Measurements from ENCODE around the gene RASEF. TPM values are rescaled to one million over a fixed set of nuclear protein-coding genes. Genes with fewer than 3 reads are reported as not detected.
"Not testable (repeated sequence)": the region's sequence is repeated elsewhere in the genome, so short reads cannot be mapped to it uniquely, and the experiment has no call there.

RASEF gene
- total RNA-seq, 4 donors from 2014 or later = 9.9 to 73.6 (median 29.4) TPM

DNA sequence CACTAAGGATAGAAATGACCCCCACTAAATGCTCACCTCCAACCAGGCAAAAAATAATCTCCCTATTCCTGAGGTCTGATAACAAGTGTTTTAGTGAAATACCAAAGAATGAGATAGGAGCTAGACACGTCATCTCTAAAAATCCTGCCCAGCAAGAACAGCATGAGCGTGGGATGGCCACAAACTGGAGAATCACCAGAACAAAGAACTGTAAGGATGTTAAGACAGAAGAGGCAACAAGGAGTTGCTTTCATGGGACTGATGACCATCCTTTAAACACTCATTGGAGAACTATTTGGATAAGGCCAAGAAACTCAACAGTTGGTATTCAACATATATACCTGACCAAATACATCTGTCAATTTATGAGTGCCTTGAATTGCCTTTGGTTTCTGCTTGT, 113.7 kb downstream of the RASEF start:
- TF ChIP-seq, protein P1, sequence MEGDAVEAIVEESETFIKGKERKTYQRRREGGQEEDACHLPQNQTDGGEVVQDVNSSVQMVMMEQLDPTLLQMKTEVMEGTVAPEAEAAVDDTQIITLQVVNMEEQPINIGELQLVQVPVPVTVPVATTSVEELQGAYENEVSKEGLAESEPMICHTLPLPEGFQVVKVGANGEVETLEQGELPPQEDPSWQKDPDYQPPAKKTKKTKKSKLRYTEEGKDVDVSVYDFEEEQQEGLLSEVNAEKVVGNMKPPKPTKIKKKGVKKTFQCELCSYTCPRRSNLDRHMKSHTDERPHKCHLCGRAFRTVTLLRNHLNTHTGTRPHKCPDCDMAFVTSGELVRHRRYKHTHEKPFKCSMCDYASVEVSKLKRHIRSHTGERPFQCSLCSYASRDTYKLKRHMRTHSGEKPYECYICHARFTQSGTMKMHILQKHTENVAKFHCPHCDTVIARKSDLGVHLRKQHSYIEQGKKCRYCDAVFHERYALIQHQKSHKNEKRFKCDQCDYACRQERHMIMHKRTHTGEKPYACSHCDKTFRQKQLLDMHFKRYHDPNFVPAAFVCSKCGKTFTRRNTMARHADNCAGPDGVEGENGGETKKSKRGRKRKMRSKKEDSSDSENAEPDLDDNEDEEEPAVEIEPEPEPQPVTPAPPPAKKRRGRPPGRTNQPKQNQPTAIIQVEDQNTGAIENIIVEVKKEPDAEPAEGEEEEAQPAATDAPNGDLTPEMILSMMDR (IDR thresholded peaks at IDR 0.05) = no peak
- TF ChIP-seq POLR2A (IDR thresholded peaks at IDR 0.05) = no peak
- no peaks in the 10 kb centered on the region for H3K27me3 ChIP-seq
- no peak overlapping the region for H3K27ac ChIP-seq
- H3K9me3 ChIP-seq = no peaks in the 10 kb centered on the region
- no peak for DNase-seq
- H3K4me1 ChIP-seq = no peaks in the 10 kb centered on the region
- no peaks in the 10 kb centered on the region for H3K36me3 ChIP-seq
- no peak overlapping the region for H3K4me3 ChIP-seq

DNA sequence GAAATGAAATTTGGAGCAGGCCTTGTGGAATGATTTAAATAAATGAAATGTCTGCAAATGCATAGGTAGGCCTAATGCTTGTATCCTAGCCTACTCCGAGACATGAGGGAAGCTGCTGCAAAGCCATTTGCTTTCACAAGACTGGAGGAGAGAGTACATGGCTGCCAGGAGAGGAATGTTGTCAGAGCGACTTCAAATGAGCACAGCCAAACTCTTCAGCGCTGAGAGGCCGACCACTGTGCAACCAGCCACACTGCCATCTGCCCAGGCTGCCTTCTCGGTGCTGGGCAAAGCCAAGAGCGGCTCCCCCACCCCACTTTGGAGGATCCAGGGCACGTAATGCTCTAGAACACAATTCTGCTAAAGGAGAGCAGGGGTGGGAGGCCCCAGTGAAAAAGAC, 122.6 kb downstream of the RASEF start:
- H3K36me3 ChIP-seq = no peaks in the 10 kb centered on the region
- H3K27me3 ChIP-seq = no peaks in the 10 kb centered on the region
- H3K9me3 ChIP-seq = no peaks in the 10 kb centered on the region
- H3K4me1 ChIP-seq = no peaks in the 10 kb centered on the region
- H3K27ac ChIP-seq = no peak overlapping the region
- H3K4me3 ChIP-seq = no peak overlapping the region
- no peak for DNase-seq
- TF ChIP-seq, protein P1 (IDR thresholded peaks at IDR 0.05) = no peak
- no peak for TF ChIP-seq POLR2A (IDR thresholded peaks at IDR 0.05)

DNA sequence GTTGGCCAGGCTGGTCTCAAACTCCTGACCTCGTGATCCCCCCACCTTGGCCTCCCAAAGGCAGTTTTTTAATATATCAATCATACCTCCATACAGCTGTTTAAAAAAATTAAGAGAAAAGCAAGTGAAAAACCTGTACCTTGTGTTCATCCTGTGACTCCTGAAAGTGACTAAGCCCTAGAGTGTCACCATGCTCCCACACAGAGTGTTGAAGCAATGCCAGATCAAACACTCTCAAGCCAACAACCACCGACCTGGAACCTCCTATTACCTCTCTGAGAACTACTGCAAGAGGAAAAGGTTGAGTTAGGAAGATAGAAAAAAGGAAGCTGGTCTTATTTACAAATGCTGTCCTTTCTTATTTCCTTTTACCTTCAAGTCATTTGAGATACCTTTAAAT, 123.5 kb downstream of the RASEF start:
- Histone ChIP-seq H3K9me3 (no peaks in the 10 kb centered on the region), H3K27me3 (no peaks in the 10 kb centered on the region), H3K36me3 (no peaks in the 10 kb centered on the region), H3K4me3 (no peak overlapping the region), H3K27ac (no peak overlapping the region), H3K4me1 (no peaks in the 10 kb centered on the region)
- TF ChIP-seq, protein P1 (IDR thresholded peaks at IDR 0.05) = no peak
- no peak for TF ChIP-seq POLR2A (IDR thresholded peaks at IDR 0.05)
- DNase-seq = no peak

DNA sequence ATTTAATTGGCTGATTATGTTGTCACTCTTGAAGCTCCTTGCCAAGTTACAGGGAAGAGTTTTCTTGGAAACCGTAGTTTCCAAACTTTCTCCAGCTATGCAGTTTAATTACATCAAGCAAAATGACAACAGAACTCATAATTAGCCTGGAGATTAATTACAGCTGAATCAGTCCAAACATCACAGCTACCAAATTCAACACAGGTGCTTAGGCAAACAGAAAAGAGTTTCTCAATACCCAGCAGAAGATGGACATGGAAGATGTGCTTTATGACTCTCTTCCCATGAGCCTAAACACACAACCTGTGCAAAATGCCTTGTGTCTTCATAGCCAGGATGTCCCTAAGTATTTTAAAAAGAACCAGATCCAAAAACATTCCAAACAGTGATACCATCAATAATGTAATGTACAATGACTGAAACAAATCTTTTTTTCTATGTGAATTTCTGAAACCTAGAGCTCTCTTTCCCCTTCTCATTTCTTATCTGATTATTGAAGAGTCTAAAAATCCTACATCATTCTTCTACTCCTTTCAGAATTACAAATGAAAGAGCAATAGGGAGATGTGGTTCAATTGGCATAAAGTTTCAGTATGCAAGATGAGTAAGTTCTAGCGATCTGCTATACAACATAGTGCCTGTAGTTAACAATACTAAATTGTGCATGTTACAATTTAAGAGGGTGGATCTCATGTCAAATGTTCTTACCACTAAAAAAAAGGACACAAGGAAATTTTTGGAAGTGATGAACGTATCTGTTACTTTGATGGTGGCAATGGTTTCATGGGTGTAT, 124.3 kb downstream of the RASEF start:
- Histone ChIP-seq H3K9me3 (no peaks in the 10 kb centered on the region), H3K4me1 (no peaks in the 10 kb centered on the region), H3K27me3 (no peaks in the 10 kb centered on the region), H3K4me3 (no peak overlapping the region), H3K27ac (no peak overlapping the region), H3K36me3 (no peaks in the 10 kb centered on the region)
- TF ChIP-seq POLR2A (IDR thresholded peaks at IDR 0.05) = no peak
- TF ChIP-seq, protein P1 (IDR thresholded peaks at IDR 0.05) = no peak
- DNase-seq = no peak

GRCh38 chr9:82936561-82936960, 126.4 kb downstream of the RASEF start:
- H3K27me3 ChIP-seq, H3K4me1 ChIP-seq, H3K4me3 ChIP-seq, DNase-seq, H3K36me3 ChIP-seq, H3K9me3 ChIP-seq, H3K27ac ChIP-seq: not testable (repeated sequence)

DNA sequence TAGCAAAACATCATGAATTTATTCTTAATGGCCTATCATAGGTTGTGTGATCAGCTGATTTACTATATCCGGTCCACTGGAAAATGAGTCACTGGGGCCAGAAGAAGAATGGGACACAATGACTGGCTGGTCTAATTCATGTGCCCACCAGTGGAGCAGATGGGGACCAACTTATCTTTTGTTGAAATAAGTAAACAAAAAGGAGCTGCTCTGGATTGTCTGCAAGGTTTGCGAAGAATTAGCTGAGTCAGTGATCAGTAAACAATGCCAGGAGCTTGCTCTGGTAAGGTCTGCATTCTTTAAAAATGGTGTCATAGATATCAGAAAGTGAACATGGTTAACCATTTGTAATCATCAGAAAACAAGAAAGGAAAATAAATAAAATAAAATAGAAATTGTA, 128.0 kb downstream of the RASEF start:
- Histone ChIP-seq H3K9me3 (no peaks in the 10 kb centered on the region), H3K4me3 (no peak overlapping the region), H3K27ac (no peak overlapping the region), H3K27me3 (no peaks in the 10 kb centered on the region), H3K36me3 (no peaks in the 10 kb centered on the region), H3K4me1 (no peaks in the 10 kb centered on the region)
- TF ChIP-seq POLR2A (IDR thresholded peaks at IDR 0.05) = no peak
- TF ChIP-seq, protein P1 (IDR thresholded peaks at IDR 0.05) = no peak
- no peak for DNase-seq

DNA sequence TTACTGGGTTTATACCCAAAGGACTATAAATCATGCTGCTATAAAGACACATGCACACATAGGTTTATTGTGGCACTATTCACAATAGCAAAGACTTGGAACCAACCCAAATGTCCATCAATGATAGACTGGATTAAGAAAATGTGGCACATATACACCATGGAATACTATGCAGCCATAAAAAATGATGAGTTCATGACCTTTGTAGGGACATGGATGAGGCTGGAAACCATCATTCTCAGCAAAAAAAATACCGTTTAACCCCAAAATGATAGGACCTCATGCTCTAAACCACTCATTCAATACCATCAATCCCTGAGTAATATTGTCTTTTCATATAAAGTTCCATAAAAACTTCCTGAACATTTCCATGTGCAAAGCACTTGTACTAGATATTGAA, 128.9 kb downstream of the RASEF start:
- H3K27me3 ChIP-seq, H3K4me3 ChIP-seq, H3K9me3 ChIP-seq, H3K36me3 ChIP-seq, H3K27ac ChIP-seq, H3K4me1 ChIP-seq, DNase-seq: not testable (repeated sequence)

Data from Peyer's patch (tissue), 4 donors.